GM19193 (cell line): ENCODE results near the gene SSH3.
A peak's percentile ranks its signal among the peaks of the same experiment; 100 is the strongest.

Experiments used
- POLR2A ChIP-seq: IDR thresholded peaks from 4 replicates; pipeline ENCODE4 v1.6.1; 2011; ENCODE audit not compliant: insufficient read depth, insufficient read length; ENCODE audit errors: extremely low read depth

Gene SSH3

DNA sequence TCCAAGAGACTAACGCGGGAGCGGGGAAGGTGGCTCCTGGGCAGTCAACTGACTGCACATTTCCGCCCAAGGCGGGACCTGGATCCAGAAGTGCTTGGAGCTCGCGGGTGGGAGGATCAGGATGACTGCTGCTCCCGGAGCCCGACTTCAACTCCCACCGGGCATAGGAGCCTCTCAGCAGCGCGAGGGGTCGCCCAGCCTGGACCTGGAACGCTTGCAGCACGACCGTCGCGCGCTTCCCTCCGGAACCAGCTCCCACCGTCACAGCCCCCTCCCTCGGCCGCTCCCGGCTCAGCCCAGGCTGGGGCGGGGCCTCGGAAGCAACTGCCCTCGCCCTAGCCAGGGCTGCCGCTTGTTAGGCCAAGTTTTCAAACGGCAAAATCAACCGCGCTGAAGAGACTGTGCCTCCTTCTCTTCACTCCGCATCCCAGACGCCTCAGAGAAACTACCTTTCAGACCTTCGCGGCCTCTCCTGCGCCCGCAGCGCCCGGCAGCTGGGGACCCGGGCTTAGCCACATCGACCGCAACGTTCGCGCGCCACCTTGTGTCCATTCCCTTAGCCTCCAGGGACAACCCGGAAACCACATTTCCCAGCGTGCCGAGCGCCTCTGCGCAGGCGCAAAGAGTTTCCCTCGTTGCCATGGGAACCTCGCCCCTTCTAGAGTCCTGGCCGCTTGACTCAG, 14.0 kb downstream of the SSH3 start:
- TF ChIP-seq POLR2A, result peak; percentile 67

DNA sequence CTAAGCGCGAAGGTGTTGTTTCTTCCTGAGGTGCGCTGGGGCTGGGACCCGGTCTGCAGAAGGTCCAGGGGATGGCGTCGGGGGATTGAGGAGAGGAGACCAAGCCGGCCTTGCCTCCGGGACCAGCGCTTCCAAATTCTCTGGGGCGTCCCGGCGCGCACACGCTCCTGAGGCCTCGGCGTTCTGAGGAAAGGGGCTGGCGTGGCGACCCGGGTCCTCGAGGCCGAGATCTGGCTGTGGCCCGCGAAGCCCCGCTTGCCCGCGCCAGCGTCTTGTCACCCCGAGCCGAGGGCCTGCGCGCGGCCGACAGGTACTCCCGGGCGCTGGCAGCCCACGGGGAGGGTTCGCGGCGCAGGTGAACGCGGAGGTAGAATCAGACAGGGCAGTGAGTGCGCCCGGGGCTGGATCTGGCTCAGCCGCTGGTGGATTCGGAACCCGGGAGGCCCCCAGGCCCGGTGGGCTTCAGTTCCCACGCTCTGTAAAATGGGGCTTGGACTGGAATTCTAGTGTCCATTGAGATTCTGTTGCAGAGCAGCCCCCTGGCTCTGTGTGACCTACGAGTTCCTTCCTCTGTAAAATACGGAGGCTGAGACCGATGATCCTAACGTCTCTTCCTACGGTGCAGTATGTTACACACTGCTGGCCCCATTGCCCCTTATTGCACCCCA, 14.7 kb downstream of the SSH3 start:
- no peak for TF ChIP-seq POLR2A

DNA sequence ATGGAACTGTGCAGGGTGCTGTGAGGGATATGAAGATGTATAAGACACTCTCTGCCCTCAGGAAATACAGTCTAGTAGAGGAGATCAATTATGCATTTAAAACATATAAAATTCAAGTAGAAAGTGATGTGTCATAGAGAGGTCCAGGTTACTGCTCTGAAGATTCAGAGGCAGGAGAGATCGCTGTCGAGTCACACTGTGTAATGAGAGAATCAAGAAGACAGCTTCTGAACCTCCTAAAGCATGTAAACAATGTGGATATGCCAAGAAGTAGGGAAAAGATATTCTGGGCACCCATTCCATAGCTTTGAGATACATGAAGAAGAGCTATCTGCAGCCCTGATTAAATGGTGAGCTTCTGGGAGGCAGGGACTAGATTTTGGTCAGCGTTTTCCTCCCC, 16.7 kb downstream of the SSH3 start:
- no peak for TF ChIP-seq POLR2A

DNA sequence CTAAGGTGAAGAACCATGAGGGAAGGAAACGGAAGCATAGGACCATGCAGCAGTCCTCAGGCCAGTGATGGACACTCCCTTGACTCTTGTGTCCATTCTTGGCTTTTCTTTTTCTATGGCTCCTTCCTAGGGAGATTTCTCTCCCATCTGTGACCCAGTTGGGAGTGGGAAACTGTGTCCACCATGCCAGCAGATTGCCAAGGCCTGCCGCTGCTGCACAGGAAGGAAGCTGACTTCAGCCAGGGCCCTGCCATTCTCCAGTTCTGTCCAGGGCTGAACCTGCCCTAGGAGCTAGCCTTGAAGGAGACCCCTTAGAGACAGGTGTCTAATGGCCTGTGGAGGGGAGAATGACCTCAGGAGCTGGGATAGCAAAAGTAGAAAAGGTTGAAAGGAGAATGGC, 17.4 kb downstream of the SSH3 start:
- no peak for TF ChIP-seq POLR2A

DNA sequence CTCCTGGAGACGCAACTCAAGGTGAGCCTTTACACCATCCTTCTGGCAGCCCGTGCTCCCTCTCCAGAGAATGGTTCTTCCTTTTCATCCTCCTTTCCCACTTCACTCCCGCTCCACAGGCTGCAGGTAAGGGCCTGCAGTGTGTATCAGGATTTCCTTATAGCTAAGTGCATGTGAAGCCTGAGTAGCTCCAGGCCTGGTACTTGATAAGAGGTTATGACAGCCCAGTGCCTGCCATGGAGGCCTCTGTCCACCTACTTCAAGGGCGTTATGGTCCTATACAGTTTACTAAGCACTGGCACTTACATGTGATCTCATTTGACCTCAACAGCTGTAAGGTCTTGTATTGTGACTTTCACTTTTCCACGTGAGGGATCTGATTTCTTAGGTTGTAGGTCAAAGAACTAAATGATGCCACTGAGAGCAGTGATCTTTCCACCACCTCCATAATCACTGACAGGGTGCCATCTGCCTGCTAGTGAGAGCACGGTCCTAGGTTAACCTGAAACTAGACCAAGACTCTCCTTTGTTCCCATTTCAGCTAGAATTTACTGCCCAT, 18.1 kb downstream of the SSH3 start:
- no peak for TF ChIP-seq POLR2A

DNA sequence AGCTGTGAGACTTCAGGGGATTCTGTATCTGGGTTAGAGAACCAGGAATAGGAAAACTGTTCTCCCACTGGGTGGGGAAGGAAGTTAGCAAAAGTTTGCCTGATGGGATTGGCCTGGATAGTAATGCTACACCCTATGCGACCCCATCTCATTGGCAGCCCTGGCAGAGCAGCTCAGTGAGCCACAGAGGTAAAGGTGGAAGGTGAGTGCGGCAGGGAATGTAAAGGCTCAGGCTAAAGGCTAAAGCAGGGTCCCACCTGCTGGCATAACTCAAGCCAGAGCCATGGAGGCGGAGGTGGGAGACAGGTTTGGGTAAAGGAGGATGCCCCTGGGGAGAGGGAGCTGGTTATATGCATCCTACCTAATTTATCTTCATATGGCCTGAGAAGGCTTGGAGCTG, 18.7 kb downstream of the SSH3 start:
- no peak for TF ChIP-seq POLR2A

DNA sequence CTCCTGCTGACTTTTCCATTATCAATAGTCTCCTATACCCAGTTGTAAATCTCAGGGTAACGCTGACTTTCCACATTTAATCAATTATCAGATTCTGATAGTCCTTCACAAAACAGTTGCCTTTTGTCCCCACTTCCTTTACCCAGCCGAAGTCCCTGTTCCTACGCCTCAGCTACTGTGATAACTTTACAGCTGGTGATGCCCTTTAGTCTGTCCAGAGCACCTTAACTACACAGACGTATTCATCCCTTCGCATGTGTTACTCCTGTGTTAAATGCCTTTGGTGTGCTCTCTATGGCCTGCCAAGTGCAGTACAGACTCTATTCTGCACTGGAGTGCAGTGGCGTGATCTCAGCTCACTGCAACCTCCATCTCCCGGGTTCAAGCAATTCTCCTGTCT, 20.2 kb downstream of the SSH3 start:
- TF ChIP-seq POLR2A, result no peak

DNA sequence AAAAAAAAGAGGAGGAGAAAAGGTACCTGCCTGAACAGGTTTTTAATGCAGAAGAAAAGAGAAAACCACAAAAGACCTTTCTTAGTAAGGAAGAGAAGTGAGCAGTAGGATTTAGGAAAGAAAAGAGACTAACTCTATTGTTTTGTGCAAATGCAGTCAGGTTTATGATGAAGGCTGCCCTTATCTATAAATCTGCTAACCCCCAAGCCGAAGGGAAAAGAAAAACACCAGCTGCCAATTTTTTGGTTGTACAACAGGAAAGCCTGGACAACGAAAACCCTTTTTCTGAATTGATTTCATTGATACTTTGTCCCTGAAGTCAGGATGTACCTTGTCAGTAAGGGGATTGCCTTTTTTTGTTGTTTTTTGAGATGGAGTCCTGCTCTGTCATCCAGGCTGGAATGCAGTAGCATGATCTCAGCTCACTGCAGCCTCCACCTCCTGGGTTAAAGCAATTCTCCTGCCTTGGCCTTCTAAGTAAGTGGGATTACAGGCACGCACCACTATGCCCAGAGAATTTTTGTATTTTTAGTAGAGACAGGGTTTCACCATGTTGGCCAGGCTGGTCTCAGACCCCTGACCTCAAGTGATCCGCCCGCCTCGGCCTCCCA, 28.9 kb downstream of the SSH3 start:
- TF ChIP-seq POLR2A, result no peak

DNA sequence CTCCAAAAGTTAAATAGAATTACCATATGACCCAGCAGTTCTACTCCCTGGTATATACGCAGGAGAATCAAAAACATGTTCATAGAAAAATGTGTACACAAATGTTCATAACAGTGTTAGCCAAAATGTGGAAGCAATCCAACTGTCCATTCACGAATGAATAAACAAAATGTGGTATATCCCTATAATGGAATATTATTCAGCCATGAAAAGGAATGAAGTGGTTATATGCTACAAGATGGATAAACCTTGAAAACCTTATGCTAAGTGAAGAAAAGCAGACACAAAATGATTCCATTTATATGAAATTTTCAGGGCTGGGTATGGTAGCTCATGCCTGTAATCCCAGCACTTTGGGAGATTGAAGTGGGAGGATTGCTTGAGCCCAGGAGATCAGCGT, 33.9 kb downstream of the SSH3 start:
- TF ChIP-seq POLR2A, result no peak

DNA sequence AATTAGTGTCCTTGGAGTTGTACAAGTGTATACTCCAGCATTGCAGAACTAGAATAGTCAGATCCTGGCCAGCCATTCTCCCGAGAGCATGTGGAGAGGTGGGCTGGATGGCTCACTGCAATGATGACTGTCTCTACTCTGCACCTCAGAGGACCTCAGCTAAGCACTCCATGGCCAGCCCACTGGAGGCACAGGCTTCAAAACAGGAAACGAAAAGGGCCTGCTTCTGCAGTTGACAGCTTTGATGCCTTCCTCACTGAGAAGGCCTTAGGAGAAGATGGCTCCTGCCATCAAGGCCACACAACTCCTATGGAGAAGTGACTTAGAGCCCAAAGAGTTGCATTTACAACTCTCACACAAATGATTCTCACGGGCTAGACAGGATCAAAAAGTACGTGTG, 40.9 kb downstream of the SSH3 start:
- no peak for TF ChIP-seq POLR2A

DNA sequence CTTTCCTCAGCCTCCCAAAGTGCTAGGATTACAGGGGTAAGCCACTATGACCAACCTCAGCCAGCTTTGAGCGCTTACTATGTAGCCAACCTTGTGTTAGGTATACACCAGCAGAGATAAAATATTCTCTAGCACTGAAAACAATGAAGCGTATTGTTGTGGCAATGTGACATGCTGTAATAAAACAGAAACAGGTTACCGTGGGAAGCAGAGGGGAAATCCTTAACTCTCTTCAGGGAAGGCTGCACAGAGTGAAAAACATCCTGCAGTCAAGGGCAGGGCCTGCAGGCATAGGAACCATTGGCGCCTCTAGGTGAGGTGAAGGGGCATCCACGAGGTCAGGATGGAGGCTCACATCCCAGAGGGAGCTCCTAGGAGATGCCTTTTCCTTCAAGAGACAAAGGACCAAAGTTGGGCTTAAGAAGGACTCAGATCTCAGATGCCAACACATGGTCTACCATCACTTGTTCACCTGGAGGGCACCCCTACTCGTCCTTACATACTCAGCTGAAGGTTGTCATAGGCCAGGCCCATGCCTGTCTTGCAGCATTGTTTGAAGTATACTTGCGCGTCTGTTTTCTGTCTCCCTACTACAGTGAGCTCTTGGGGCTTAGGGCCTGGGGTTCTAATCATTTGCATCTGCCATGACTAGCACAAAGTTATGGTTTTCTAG, 42.1 kb downstream of the SSH3 start:
- no peak for TF ChIP-seq POLR2A

DNA sequence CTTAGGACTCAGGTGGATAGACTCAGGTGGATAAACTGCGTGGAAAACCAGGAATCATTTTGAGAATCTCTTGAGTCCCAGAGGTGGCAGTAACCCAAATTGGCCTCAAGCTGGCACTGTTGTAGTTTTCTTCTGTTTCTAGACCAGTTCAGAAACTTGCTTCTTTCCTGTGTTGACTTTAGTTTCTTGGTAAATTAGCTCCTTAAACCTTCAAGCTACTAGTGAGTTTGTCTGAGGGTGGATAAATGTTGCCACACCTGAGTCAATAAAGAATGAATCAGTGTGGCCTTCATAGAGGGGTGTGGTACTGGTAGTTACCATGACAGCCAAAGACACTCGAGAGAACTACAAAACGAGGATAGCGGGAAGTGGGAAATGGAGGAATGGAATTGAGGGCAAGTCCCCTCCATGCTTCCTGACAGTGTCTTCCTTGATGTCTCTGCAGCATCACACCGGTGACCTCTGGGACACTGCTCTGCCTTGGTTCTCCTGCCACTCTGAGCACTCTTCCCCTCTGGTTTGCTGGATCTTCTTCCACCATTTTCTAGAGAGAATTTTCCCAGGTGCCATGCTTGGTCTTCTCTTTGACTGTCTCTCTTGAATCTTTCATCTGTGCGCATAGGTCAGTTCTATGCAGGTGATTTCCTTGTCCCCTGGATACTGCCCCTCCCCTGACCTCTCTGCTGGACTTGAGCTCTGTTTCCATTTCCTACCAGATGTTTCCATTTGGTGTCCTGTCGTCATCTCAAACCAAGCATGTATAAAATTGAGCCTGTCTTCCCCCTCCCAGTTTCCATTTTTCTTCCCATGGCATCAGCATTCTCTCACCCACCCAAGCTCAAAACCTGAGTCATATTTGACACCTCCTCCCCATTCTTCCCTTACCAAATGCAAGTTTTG, 42.8 kb downstream of the SSH3 start:
- TF ChIP-seq POLR2A, result no peak

DNA sequence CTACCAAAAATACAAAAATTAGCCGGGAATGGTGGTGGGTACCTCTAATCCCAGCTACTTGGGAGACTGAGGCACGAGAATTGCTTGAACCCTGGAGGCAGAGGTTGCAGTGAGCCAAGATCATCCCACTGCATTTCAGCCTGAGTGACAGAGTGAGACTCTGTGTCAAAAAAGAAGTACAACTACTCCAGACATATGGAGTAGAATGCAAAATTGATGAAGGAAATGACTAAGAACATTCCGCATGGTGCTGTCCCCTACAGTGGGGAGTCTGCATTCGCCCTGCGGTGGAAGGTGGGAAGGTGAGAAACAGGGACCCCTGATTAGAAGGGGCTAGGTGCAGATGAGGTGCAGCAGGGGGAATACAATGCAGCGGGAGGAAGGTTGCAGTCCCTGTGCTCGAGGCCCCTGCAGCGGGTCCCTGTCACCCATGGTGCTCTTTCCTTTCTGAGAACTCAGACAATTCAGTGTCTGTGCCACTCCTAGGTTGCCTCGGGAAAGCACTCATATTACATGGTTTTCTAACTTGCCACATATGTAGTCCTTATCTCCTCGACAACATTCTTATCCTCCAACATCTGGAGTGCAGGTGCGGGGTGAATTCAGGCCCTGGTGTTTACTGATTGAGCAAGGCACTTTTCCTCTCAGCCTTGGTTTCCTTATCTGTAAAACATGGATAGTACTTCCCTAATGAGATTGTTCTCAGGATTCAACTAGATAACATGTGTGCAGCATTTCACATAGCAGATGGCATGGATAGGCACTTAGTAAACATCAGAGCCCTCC, 44.8 kb downstream of the SSH3 start:
- no peak for TF ChIP-seq POLR2A

DNA sequence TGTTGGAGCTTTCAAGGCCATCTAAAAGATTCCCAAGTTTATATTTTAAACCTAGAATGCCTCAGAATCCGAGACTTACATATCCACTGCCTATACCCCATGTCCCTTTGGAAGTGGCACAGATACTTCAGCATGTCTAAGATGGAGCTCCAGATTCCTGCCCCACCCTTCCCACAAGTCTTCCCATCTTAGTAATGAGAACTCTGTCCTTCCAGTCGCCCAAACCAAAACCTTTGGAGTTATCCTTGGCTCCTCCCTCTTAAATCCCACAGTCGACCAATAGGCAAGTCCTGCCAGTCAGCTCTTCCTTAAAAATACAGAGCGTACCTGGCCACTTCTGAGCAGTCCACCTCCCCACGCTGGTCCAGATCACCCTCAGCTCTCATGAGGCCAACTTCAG, 45.7 kb downstream of the SSH3 start:
- TF ChIP-seq POLR2A, result no peak
